ENCODE measurements around the gene ARL15. TPM values are rescaled to one million over a fixed set of nuclear protein-coding genes. Genes with fewer than 3 reads are reported as not detected.
A peak's percentile ranks its signal among the peaks of the same experiment; 100 is the strongest.

ARL15 gene
- total and polyA plus RNA-seq, 2 of the 4 experiments (the other 2 are of a cell fraction), result 7.3 to 19.2 TPM

- Histone ChIP-seq H3K36me3 (ENCODE audit: control insufficient read depth, insufficient read depth, low read length) (no peaks in the 10 kb centered on the region), H2BK20ac (ENCODE audit: low read depth, low read length) (no peak overlapping the region), H4K8ac (ENCODE audit: low read depth in 2 of 2, low read length in 2 of 2) (no peak overlapping the region), H3K4ac (ENCODE audit: low read depth, low read length) (no peak overlapping the region), H2BK15ac (ENCODE audit: low read depth, low read length) (no peak overlapping the region), H3K27me3 (ENCODE audit: control insufficient read depth, insufficient read depth, low read length) (no peaks in the 10 kb centered on the region), H4K91ac (ENCODE audit: insufficient read depth, low read depth, low read length) (no peak overlapping the region), H3K9me3 (ENCODE audit: control insufficient read depth, insufficient read depth, low read length) (no peaks in the 10 kb centered on the region), H4K20me1 (ENCODE audit: insufficient read depth, low read length) (no peaks in the 10 kb centered on the region; the same call in 1 of the 2 replicates), H2AK5ac (ENCODE audit: low read depth, low read length) (no peak overlapping the region), H3K4me1 (ENCODE audit: control insufficient read depth, insufficient read depth, low read length) (no peaks in the 10 kb centered on the region; the same call in 1 of the 2 replicates), H3K9ac (ENCODE audit: low read depth, low read length) (no peak overlapping the region), H3K23ac (ENCODE audit: low read depth, low read length) (no peak overlapping the region), H3K4me3 (ENCODE audit: insufficient read depth, low read depth, low read length) (no peak overlapping the region), H3K56ac (ENCODE audit: extremely low read depth, insufficient read depth, low read length) (no peak overlapping the region), H3K14ac (replicated peaks; ENCODE audit: low read depth, low read length) (no peak overlapping the region), H2BK5ac (ENCODE audit: low read depth, low read length, poor library complexity, severe bottlenecking) (no peak overlapping the region), H3K27ac (ENCODE audit: insufficient read depth, low read length) (no peak overlapping the region), H3K18ac (ENCODE audit: low read depth, low read length) (no peak overlapping the region), H2AFZ (replicated peaks; ENCODE audit: low read length, poor library complexity) (no peak overlapping the region), H2BK120ac (ENCODE audit: low read depth, low read length) (no peak overlapping the region), H3K9me1 (ENCODE audit: insufficient read depth, low read length) (peaks cover 14% of the 10 kb centered on the region), H3K79me1 (ENCODE audit: low read depth in 1 of 2, low read length in 2 of 2) (peaks cover 8 to 35% of the 10 kb centered on the region in 2 experiments; a peak in 3 of 4 replicates), H2AK9ac (replicated peaks; ENCODE audit: low read depth, low read length, poor library complexity) (peak overlapping the region; percentile 73), H4K5ac (ENCODE audit: low read depth, low read length) (no peak overlapping the region), H3K4me2 (ENCODE audit: low read depth, low read length) (no peak overlapping the region)
- TF ChIP-seq FOS (IDR thresholded peaks at IDR 0.05; ENCODE audit: low read depth, low read length), result no peak
- no peak for TF ChIP-seq CHD1 (IDR thresholded peaks at IDR 0.05; ENCODE audit: low read depth, low read length)
- TF ChIP-seq SMC3 (IDR thresholded peaks at IDR 0.05; ENCODE audit: low read depth, low read length), result no peak
- DNase-seq (no peak), ATAC-seq (ENCODE audit: low read depth) (no peak)
- ChIA-PET CTCF (no interaction called here), POLR2A (ENCODE audit: unreplicated experiment) (no interaction called here)
- no CpG with 5 or more reads among the region's 1 CpG for WGBS, 2 experiments (ENCODE audit: extremely low coverage in 2 of 2, insufficient read length in 1 of 2)
- intact Hi-C loops (cut with micrococcal nuclease), result no loop called here
- no TSS peak for BruUV-seq (replicated peaks)
- dilution Hi-C loops (cut with HindIII; ENCODE audit: low sequenced_read_pairs, unreplicated experiment), result no loop called here
- in situ Hi-C loops (cut with MboI; ENCODE audit: low sequenced_read_pairs), result no loop called here
These were observed 8.5 kb downstream of the ARL15 start for GRCh38 chr5:54301849-54302248.
